Posterior vena cava (tissue), 2 donors: ENCODE data around the gene PTX3. TPM values are rescaled to one million over a fixed set of nuclear protein-coding genes. Genes with fewer than 3 reads are reported as not detected.

ENCODE experiments used
- DNase-seq: peaks from one replicate; pipeline ENCODE4 v3.0.0-alpha.2; 2020; ENCODE audit warnings: low spot score
- intact Hi-C, 2 donors: fragments of 100-400 bp; cut with DNase I; formaldehyde crosslinking; loops; one replicate each; pipeline versions ENCODE4 v1.14.1 to v1.14.2; 2022 to 2023
- total RNA-seq, 2 donors: library from RNA; stranded (reverse); fragmentation: NEBNext Ultra II Directional; extraction: Animal tissue kit (Norgen Biotek cat#: 25700); gene quantifications; one replicate each; pipeline ENCODE4 v1.2.1, GENCODE V29; 2021
- donor health status: DM: yes; HTN: yes; CAD: no.
- donor health status: DM: yes; HTN: yes; CAD: no.

Gene PTX3
- total RNA-seq, 2 donors from 2014 or later, result 12.9 to 84.0 TPM

DNA sequence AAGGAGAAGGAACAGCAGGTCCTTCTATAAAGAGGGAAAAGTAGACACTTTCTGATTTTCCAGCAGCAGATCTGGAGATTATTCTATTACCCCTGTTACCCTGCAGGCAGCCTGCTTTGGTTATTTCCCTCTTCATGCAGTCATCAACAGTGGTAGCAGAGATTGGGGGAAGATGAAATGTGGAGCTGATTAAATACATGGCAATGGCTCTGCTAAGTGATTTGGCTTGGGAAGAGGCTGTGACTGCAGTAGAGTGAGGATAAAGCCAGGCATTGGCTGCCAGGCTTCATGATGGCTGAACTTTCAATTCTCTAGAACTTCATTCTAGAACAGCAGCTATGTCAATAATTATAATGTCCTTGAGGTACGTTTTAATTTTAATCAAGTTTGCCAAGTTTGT, 29.1 kb downstream of the PTX3 start:
- DNase-seq, result no peak
- intact Hi-C loops, result no loop called here

DNA sequence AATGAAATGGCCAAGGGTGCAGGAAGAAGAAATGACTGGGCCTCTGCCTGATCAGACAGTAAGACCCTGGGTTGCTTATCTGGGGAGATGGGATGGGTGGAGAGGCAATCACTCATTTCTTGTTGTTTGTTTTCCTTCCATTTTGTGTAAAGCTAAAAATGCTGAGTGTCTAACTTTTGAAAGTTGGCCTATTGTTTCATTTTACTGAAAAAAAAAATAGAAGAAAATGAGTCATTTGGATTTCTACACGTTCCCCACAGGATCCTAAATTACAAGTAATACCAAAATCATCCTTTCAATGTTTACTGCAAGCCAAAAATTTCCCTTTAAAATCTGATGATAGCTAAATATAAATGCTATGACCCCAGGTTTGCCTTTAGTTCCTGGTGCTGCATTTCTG, 30.6 kb downstream of the PTX3 start:
- DNase-seq, result no peak
- intact Hi-C loops, result no loop called here

DNA sequence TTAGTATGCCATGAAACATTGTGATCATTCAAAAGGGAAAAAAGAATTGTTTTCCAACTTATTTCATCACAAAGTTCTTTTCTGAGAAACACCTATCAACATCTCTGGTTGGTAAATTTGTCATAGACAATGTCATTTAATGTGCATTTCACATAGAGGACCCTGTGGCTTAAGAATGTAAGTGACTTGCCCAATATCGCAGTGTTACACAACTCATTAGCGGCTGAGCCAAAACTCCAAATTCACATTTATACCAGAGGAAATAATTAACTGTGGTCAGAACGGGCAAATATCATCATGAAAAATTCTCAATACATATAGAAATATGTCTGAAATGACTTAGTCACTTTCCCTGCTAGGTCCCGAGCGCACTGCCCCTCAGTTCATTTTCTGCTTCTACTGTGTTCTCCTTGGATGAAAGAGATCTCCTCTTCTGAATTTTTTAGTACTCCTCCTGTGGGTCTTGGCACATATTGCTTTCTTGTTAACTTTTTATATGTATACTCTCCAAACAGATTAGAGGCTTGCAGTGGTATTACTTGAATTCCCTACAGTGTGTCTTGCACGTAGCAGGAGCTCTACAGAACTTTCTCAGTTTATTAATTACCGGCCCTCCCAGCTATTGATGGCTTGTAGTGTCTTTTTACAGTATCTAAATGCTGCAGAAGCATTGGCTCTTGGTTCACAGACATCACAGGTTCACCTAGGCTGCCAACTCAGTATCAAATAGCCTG, 33.1 kb downstream of the PTX3 start:
- DNase-seq, result no peak
- intact Hi-C loops, result no loop called here

DNA sequence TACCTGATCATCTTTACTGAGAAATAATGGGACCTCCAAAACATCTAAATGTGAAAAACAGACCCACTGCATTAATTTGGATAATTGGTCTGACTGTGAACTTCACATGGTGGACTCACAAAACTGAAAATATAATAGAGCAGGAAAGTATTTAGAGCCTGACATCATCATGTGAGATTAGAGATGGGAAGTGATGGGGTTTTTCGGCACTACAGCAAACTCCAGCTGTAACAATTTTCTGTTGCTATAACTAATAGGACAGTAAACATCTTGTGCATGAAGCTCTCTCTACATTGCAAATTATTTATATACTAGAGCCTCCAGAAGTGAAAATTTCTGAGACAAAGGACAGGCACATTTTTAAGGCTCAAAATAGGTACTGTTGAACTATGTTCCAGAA, 34.4 kb downstream of the PTX3 start:
- intact Hi-C loops, result no loop called here
- no peak for DNase-seq

DNA sequence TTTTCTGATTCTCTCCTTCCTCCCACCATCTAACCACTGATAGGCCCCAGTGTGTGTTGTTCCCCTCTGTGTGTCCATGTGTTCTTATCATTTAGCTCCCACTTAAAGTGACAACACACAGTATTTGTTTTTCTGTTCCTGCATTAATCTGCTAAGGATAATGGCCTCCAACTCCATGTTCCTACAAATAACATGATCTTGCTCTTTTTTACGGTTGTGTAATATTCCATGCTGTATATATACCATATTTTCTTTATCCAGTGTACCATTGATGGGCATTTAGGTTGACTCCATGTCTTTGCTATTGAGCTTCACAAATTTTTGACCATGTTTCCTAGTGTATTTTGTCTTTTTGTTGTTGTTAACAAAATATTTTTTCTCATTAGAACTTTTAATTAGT, 36.0 kb downstream of the PTX3 start:
- DNase-seq, result no peak
- intact Hi-C loops, result no loop called here

DNA sequence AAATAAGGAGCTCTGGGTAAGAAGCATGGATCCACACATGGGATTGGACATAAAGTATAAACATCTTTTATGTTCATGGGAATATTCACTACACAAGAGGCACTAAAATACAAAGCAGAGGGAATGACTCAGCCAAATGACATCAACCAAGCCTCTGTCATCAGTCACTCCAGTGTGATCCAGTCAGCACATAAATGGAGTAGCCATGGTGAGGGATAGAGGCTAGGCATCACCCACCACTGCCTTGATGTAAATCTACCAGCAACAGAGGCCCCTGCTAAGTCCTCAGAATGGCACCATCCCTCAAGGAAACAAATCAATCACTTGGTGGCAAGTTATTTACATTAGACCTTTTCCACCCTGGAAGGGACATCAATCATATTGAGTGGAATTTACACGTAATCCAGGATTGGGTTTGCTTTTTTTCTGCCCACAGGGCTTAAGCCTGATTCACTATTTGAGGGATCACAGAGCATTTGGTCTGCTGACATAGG, 39.3 kb downstream of the PTX3 start:
- DNase-seq, result no peak

DNA sequence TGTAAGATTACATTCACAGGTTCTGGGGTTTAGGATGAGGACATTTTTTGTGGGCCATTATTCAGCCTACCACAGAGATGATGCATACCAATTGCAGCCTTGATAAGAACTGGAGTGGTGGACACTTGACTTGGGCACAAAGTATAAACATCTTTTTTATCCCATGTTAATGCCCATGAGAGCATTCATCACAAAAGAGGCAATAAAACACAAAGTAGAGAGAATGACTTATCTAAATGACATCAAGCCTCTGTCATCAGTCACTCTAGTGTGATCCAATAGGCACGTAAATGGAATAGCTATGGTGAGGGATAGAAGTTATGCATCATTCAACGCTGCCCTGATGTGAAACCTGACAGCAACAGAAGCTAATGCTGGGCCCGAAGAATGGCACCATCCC, 40.8 kb downstream of the PTX3 start:
- intact Hi-C loops, result no loop called here
- no peak for DNase-seq

More for the DNA sequence above, 39.3 kb downstream of the PTX3 start:
- intact Hi-C loops, result no loop called here

DNA sequence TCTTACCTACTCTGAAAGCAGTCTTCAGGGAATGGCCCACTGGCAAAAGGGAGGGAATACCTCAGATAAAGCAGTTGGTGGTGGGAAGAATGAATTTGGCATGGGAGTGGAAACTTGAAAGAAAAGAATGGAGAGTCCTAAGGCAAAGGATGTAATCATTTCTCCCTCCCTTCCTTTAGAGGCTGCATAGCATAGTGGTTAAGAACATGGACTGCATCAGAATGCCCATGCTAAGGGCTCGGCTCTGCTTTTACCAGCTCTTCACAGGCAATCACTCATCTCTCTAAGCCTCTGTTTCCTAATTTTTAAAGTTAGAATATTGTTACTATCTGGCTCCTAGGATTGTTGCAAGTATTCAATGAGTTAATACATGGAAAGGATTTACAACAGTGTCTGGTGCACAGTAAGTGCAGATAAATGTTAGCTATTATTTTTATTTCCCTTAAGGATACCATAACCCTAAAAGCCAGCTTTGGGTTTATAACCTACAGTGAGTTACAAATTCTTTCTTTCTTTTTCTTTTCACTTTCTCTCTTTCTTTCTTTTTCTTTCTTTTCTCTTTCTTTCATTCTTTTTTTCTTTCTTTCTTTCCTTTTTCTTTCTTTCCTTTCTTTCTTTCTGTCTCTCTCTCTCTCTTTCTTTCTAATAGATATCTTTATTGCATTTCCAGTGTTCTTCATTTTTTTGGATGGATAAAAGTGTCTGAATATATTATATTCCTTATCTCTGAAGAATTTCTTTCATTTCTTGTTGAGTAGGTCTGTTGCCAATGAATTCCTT, 43.0 kb downstream of the PTX3 start:
- DNase-seq, result no peak

DNA sequence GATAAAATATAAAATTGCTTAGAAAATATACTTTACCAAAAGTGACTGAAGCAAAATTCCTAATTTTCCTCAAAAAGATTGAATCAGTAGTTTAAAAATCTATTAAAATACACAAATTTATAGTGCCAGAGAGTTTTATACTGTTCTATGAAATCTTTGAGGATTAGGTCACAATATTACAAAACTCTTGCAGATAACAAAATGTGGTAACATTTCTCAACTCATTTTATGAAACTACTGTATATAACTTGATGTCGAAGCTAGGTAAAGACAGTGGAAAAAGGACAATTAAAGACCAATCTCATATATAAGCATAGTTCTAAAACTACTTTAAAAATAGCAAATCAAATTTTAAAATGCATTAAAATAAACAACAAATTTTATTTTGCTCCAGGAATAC, 50.7 kb downstream of the PTX3 start:
- no peak for DNase-seq
- intact Hi-C loops, result no loop called here

More for the DNA sequence above, 43.0 kb downstream of the PTX3 start:
- intact Hi-C loops, result no loop called here

DNA sequence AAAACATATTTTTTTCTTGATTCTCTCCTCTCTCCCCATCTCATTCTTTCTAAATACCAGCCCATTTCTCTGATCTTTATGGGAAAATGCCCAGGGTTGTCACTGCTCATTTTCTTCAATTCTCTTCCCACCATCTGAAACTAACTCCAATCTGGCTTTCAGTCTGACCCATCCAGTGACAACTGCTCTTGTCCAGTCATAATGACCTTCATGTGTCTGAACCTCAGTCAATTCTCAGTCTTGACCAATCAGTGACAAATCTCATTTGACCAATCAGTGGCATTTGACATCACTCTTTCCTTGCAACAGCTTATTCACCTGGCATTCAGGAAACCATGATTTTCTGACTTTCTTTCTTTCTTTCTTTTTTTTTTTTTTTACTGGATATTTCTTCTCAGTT, 51.5 kb downstream of the PTX3 start:
- intact Hi-C loops, result no loop called here
- no peak for DNase-seq

DNA sequence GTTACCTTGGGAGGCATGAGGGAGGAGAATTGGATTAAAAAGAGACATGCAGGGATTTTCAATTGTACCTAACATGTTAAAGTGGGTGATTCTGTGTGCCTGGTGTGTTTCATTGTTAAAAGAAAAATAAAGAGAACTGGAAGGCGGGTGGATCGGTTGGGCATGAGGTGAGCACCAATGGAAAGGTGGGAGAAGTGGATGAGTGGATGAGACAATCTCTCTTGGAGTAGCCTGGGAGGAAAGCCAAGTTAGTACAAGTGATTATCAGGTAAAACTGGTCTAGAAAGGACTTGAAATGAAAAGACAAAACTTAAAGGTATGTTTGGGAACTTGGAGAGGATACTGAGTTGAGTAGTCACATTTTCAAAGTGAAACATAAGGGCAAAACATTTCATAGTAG, 54.5 kb downstream of the PTX3 start:
- no peak for DNase-seq
- intact Hi-C loops, result loop anchor here (5.0 to 10.0 kb wide), 2 partner anchors 286 to 289 kb away; no protein-coding TSS in a partner anchor

Other genes with a start within 250 kb of the PTX3 start
- gene VEPH1, start 66.6 kb downstream of the PTX3 start, total RNA-seq, result 1 to 10 TPM in 1 of 2 donors, under 1 TPM in 1; 0.24 to 1.7 TPM